Stromal cell of bone marrow (primary cell): ENCODE measurements around the gene XXYLT1.
"Not testable (repeated sequence)": the region's sequence is repeated elsewhere in the genome, so short reads cannot be mapped to it uniquely, and the experiment has no call there.

Source experiments
- DNase-seq: peaks from one replicate; pipeline ENCODE4 v3.0.0-alpha.2; 2012; ENCODE audit warnings: low read depth

XXYLT1 gene

DNA sequence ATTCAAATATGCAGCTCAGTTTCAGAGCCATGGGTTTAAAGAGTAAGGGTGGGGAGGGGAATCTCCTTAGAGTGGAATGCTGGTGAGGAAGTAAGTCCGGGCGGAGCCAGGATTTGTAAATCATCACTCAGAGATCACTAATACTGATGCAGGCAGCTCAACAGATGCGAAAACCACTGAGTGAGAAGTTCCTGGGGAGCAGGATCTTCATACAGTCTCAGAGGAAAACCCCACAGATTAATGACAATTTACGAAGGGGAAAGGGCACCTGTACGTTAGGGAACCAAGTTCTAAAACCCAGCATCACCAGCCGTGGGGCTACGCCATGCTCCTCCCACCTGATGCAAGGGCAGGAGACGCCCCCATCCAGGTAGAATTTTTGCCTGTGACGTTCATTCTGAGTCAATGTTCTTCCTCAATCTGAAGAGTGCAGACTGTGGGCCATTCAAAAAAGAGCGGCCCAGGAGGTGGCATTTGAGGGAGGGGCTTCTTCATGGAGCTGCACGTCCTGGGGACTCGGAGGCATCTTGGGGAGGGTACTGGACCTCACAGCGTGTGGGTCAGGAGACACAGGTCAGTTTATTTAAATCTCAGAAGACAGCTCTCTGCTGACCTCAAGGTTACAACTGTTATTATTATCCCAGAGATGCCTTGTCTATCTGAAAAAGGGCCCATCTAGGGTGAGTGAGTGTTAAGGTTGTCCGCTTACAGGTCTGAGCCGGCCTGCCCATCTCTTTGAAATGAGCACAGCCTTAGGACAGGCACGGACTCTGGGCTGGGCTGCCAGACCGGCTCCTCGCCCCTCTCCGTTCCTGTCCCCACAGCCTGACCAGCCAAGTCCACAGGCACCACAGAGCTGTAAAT lies 228.0 kb downstream of the XXYLT1 start:
- no peak for DNase-seq

DNA sequence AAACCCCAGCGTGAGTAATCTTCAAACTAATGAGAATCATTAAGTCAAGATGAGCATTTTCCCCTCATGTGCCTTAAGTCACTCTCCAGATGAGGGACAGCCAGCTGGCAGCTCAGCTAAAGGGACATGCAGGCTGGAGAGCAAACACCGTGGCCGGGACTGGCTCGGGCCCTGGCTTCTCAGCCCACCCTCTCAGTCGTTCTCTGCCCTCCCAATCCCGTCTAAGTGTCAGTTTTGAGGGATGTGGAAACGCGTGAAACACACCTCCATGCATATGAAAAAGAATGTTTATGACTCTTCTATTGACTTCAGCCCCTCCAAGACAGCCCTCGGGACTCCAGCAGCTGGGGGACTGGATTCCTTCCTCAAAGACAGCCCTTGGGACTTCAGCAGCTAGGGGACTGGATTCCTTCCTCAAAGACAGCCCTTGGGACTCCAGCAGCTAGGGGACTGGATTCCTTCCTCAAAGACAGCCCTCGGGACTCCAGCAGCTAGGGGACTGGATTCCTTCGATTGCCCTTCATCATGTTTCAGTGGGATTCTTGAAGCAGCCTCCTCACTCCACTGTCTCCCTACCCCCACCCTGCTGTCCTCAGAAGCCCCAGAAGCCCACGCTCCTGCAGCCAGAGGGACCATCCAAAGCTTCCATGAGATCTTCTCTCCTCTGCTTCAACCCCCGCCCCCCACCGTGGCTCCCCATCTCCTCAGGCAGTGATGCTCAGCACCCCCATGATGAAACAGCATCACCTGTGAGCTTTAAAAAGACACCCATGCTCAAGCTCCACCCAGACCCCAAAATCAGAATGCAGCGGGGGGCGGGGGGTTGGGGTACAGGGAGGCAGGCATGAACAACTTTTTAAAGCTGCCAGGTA lies 228.9 kb downstream of the XXYLT1 start:
- DNase-seq: no peak

DNA sequence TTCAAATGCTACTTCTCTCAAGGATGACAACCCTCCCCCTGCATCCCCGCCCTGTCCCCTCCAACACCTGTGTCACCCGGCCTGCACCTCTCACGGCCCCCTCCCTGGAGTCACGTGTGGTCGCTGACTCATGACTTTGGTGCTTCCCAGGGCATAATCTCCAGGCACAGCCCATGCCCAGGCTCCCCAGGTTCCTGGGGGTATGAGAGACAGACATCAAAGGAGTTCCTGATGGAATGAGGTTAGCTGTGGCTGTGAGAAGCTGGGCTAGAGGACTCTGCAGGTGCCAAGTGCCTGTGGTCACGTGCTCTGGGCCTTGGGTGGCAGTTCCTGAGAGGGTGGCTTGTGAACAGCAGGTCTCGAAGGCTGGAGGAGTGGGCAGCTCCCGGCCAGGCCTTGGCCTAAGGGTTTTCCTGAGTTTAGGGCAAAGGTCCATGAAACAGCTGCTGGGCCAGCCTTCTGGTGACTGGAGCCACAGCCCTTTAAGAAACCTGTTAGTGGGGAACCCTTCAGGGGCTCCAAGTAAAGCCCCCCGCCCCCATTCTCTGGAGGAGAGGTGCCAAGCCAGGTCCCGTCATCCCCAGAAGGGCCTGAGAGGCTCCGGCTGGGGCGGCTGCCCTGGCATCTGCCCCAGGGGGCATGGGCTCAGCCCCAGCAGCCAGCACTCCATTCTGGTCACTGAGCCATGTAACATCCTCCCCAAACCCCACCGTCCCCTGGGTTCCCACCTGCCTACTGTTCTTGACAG lies 230.0 kb downstream of the XXYLT1 start:
- no peak for DNase-seq

DNA sequence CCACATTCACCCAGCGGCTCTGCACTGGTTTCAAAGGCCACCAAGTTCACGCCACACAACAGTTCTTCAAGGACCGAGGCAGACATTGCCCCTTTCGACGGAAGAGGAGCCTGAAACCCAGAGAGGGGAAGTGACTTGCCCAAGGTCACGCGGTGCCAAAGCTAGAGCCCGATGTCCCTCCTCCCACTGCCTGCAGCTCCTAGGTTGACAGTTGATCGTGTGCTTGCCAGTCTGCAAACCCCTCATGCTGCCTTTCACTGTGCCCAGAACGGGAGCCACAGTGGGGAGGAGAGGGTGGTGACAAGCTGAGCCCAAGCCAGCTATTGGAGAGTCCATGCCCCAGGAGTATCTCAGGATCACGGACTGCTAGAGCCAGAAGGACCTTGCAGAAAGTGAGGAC lies 230.9 kb downstream of the XXYLT1 start:
- DNase-seq: no peak

DNA sequence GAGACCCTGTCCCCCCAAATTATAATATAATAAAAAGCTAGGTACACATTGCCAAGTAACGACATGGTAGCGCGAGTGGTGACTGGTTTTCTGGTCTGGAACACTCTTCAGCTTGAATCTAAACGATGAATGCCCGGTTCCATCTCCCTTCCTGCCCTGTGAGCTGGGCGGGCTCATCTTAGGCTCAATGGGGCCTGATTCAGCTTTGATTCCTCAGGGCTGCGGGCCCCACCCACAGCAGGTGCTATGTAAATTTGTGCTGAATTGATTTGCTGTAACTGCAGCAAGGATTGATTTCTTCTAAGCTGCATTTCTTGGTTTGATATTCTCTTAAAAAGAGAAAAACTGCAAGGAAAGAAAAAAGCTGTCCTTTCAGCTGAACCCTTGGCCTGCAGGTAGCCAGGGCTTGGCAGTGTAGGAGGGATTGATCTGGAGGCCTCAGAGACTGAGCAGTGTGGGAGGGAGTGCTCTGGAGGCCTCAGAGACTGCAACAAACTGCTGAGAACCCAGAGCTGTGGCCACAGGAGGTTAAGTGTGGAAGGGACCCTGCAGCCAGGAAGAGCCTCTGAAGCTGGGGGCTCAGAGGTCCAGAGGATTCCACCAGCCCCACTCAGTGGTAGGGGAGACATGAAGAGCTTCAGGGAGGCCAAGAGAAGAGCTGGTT lies 231.6 kb downstream of the XXYLT1 start:
- no peak for DNase-seq

DNA sequence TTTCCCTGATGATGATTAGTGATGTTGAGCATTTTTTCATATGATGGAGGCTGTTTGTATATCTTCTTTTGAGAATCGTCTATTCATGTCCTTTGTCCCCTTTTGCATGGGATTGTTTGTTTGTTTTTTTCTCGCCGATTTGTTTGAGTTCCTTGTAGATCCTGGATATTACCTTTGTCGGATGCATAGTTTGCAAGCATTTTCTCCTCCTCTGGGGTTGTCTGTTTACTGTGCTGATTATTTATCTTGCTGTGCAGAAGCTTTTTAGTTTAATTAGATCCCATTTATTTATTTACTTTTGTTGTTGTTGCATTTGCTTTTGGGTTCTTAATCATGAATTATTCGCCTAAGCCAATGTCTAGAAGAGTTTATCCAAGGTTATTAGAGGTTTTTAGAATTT lies 232.8 kb downstream of the XXYLT1 start:
- DNase-seq: no peak

DNA sequence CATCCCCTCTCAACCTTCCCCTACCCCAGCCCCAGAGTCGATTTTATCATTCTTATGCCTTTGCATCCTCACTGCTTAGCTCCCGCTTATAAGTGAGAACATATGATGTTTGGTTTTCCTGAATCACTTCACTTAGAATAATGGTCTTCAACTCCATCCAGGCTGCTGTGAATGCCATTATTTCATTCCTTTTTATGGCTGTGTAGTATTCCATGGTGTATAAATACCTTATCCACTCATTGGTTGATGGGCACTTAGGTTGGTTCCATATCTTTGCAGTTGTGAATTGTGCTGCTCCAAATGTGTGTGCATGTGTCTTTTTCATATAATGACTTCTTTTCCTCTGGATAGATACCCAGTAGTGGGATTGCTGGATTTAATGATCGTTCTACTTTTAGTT lies 233.4 kb downstream of the XXYLT1 start:
- DNase-seq: not testable (repeated sequence)

DNA sequence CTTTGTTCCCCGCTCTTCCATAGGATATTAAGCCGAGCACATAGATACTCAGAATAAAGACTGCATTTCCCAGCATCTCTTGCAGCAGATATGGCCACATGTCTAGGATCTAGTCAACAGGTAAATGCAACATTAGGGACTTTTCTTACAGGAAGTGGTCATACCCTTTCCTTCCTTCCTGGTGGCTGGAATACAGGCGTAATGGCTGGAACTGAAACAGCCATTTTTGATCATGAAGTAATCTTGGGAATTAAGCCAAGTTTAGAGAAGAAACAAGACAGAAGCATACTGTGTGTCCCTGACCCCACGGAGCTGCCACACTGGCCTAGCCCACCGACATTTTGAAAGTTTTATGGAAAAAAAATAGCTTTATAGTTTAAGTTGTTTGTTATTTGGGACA lies 234.0 kb downstream of the XXYLT1 start:
- DNase-seq: no peak

DNA sequence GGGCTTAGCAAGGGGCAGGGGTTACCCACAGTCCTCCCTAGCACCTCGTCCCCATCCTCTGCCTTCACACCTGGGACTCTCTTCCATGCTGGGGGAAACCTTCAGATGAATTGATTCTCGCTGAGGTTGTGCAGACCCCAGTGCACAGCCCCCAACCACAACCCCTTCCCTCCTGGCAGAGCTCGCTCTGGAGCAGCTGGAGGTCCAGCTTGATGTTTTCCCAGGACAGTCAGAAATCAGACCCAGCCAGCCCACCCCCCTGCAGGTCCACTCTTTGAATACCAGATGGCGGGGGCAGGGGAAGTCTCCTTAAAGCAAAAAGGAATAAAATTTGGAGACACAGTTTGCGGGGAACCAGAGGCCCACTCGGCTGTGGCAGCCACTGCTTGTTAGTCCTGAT lies 234.4 kb downstream of the XXYLT1 start:
- no peak for DNase-seq

DNA sequence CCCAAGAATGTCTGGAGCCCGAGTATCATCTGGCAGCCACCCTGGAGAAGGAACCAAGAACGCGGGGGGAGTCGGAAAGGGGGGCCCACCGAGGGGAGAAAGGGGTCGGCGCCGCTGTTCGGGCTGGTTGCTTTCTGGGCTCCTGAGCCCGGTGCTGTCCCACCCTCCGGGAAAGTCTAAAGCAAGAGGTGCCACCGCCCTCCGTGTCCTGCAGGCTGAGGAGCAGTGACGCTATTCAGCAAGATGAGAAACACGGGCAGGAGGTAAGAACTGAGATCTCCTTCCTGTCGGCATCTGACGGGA lies 234.8 kb downstream of the XXYLT1 start:
- DNase-seq: no peak

DNA sequence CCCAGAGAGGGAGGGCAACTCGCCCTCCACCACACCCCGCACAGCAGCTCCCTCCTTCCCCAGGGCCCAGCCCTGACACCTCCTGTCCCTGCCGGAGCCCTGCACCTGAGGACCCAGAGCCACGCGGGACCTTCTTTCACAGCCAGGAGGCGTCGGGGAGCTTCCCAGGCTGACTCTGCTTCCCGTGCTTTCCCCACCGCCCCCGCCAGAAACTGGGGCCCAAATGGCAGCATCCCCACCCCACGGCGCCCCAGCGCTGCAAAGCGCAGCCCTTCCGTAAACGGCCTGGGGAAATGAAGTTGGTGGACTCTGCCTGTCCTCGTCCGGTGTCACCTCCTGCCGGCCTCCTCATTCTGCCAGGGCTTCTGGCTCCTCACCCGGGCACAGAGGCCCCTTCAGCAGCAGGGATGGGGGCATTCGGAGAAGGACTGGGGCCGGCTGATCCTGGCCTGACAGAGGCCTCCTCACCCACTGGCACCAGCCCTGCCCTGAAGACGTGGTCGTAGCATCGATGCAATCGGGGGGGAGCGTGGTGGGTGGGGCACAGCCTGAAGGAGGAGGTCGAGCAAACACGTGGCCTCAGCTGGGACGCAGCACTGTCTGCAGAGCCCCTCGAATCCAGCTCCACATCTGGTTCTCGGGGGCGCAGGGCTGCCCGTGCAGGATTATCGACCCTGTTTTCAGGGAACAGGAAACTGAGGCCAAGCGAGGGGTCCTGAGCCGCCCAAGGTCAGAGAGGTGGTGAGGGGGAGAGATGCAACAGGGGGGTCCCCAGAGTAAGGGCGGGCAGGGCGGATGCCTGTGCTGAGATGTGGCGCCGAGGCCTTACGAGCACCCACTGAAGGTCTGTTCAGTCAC lies 235.4 kb downstream of the XXYLT1 start:
- no peak for DNase-seq

DNA sequence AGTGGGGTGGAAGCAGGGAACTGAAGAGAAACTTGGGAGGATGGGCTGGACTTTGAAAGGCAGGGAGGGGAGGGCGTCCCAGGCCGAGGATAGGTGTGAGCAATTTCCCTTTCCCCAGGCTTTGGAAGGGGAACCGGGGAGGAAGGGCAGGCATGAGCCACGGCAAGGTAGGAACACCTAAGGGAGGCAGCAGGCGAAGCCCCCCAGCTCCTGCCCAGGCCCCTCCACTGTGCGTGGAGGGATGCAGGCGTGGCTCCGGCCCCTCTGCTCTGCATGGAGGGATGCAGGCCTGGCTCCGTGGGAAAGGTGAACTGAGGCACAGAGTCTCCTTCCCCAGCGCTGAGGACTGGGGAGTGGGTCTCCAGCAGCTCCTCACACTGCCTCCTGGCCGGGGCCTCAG lies 236.4 kb downstream of the XXYLT1 start:
- DNase-seq: no peak

DNA sequence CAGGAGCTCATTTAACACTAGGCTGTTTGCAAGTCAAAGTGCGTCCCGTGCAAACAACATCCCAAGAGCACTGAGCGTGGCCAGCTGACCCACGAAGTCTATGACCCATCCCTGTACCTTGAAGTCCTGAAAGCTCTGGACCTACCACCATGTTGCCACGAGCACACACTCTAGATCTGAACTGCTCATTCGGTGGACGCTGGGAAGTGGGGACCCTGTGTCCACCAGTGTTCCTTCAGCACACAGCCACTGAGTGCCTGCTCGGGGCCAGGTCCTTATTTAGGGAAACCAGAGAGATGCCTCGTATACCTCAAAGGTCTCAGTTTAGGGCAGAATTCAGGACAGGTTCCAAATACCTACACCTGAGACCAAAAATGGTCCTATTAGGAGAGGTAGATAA lies 236.9 kb downstream of the XXYLT1 start:
- DNase-seq: no peak

DNA sequence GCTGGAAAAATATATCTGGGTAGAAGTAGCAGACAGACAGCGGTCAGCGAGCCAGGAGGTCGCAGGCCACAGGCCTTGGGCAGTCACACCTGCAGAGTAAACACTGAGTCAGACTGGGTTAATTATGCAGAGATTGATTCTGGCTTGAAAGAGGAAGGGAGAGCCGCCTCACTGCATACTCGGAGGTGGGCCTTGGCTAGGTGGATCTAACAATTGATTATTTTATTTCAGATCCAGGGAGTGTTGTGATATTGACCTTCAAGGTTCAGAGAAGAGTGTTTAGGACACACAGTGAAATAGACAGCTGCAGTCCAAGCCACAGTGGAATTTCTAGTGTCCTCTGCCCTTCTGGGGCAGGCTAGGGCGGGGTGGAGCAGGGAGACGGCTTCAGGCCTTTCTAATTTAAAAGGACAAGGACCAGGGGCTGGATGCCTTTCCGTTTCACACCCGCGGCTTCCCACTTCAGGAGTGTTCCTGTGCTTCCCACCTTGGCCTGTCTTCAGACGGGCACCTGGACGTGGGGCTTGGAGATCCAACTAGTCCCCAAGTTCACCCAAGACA lies 237.3 kb downstream of the XXYLT1 start:
- no peak for DNase-seq

DNA sequence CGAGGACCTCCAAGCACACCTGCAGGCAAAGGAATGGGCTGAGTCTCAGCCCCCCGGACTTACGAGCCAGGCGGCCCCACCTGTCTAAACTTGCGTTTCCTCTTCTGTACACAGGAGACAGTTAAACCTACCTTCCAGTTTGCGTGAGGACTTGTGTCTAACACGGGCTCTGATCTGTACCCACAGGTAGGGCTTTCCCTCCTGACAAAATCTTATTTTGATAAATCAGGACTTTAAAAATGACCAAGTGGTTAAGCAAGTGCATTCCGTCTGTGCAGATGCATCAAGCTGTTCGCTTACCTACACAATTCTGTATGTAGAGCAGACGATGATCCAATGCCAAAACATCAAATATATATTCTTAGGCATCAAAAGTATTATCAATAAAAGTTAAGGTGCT lies 238.0 kb downstream of the XXYLT1 start:
- DNase-seq: no peak

DNA sequence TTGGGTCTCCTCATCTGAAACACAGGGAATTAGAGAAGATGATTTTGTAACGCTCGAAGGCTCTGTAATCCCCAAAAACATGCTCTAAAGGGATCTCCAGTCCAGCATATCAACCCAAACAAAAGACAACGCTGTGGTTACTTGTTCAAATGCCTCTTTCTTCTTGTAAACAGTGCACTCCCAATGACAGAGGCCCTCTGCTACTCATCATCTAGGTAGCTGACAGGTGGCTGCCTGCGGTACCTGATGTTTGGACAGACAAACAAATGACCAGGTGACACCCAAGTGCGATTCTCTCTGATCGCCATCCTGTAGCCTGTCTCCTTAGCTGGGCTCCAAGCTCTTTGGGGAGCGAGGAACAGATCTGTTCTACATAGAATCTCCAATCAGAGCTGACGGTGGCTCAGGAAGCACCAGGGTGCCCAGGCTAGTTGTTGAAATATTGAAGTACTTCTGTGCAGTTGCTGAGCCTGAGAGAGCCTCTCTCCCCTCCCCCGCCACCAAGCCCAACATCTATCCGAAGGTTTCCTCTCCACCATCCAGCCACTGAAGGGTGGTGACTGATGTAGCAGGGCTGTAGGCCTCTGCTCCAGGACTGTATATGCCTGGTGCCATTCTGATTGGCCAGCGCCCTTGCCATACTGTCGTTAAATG lies 238.7 kb downstream of the XXYLT1 start:
- DNase-seq: no peak

DNA sequence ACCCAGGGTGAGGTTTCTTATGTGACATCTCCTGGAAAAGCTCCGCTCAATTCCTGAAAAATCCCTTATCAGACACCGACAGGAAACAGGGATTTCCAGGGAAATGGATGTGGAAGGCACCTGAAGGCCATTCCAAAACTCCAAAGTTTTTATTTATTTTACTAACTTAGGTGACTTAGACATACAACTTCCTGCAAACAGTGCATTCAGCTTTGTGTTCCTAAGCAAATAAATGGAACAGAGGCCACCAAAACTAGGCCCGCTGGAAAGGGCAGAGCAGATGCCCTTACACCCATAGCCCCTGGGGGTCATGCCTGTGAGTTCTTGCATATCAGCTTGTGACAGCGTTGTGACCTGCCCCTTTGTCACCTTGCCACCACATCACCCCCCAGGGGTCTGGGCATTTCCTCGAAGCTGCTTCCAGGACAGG lies 239.4 kb downstream of the XXYLT1 start:
- DNase-seq: no peak

DNA sequence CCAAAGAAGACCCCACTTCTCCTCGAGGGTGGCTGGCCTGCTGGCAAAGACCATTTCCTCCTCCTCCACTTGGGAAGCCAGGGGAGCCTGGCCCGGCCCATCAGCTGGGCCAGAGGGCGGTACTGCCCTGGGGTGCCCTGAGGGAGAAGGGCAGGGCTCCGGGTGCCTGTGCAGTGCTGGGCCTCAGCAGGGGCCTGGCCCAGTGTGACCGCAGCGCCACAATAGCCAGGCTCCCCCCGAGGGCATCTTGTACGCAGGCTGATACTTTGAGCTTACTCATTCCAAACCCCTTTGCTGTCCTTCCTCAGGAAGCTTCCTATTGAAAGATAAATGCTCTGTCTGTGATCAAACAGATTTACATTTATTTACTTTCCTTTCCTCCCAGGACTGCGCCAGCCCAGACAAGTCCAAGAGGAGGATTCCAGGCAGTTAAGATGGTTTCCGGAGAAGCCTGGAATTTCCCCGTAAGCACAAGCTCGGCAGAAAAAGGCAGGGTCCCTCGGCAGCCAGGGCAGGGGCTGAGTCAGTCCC lies 240.1 kb downstream of the XXYLT1 start:
- DNase-seq: no peak

DNA sequence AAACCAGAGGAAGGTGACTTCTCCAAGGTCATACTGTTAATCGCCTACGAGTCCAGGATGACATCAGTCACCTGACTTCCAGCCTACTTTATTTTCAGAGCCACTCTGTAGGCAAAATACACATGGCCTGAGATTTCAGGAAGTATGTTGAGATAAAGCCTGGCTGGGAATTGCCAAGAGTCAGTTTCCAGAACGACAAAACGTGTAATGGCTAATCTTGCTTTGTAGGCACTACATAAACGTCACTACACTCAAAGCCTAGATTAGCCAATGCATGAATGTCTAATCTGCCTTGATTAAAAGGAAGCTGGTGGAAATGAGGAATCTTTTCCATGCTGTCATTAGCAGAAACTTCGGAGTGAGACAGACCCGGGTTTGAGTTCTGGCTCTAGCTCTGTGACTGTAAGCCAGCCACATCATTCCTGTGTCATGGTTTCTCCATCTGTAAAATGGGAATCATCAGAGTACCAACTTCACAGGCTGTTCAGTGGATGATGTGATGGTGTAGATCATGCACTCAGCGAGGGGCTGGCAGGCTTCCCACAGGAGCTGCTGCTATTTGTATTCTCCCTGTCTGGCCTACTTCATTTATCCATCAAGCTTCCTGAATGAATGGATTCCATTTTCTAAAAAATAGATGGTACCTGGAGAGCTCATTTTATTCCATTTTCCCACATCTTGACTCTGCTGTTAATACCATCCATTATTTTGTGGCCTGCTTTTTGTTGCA lies 241.9 kb downstream of the XXYLT1 start:
- DNase-seq: no peak

DNA sequence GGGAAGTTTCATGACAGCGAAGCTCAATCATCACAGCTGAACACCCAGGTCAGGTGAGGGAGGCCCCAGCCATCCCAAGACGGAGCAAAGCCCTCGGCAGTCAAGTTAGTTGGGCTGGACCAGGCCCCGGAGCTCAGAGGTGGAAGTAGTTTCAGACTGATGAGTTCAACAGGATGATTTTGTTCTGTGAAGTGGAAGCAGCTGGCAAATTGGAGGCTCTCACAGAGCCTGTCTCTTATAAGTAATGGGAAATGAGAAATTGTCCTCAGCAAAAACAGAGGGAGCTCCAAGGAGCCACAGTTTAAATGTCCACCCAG lies 245.1 kb downstream of the XXYLT1 start:
- DNase-seq: no peak
